Measurements from ENCODE around the gene PUS1. TPM values are rescaled to one million over a fixed set of nuclear protein-coding genes. Genes with fewer than 3 reads are reported as not detected.
"Not testable (repeated sequence)": the region's sequence is repeated elsewhere in the genome, so short reads cannot be mapped to it uniquely, and the experiment has no call there.

PUS1 gene
- total RNA-seq, 2 experiments from 2014 or later, result 43.5 to 78.3 TPM

- ChIA-PET POLR2A (no interaction called here), CTCF (ENCODE audit: unreplicated experiment) (no interaction called here)
- H3K9me3 ChIP-seq (ENCODE audit: low read length), result no peaks in the 10 kb centered on the region
- TF ChIP-seq EZH2phosphoT487 (IDR thresholded peaks at IDR 0.05; ENCODE audit: borderline replicate concordance, low read depth, low read length), result no peak
- no peak for TF ChIP-seq CTCF (conservative IDR thresholded peaks at IDR 0.05; ENCODE audit: low read length)
- H3K4me3 ChIP-seq (ENCODE audit: low read depth, low read length, poor library complexity, severe bottlenecking), result no peak overlapping the region
- no peak overlapping the region for H2AFZ ChIP-seq (ENCODE audit: low read length)
- intact Hi-C loops (cut with micrococcal nuclease; ENCODE audit: unreplicated experiment), result no loop called here
- H3K4me1 ChIP-seq (ENCODE audit: insufficient read depth, low read length, poor library complexity, severe bottlenecking), result no peaks in the 10 kb centered on the region
- no peak overlapping the region for H3K27ac ChIP-seq (ENCODE audit: low read depth, low read length, poor library complexity, severe bottlenecking)
- H3K36me3 ChIP-seq (ENCODE audit: insufficient read depth, low read length), result no peaks in the 10 kb centered on the region
- no peak overlapping the region for H3K4me2 ChIP-seq (ENCODE audit: low read length)
- DNase-seq (ENCODE audit: low spot score), result no peak
- no peaks in the 10 kb centered on the region for H4K20me1 ChIP-seq (ENCODE audit: insufficient read depth, low read length)
- BruUV-seq (replicated peaks), result no TSS peak
- no peaks in the 10 kb centered on the region for H3K9me2 ChIP-seq (ENCODE audit: insufficient read depth, low read length)
- H3K79me2 ChIP-seq (ENCODE audit: insufficient read depth, low read depth, low read length), result no peaks in the 10 kb centered on the region
Observed at GRCh38 chr12:131883521-131883900, 45.6 kb upstream of the PUS1 start.

- H4K20me1 ChIP-seq (ENCODE audit: insufficient read depth, low read length); BruUV-seq (replicated peaks); H3K4me2 ChIP-seq (ENCODE audit: low read length); H3K79me2 ChIP-seq (ENCODE audit: insufficient read depth, low read depth, low read length); H2AFZ ChIP-seq (ENCODE audit: low read length); H3K4me1 ChIP-seq (ENCODE audit: insufficient read depth, low read length, poor library complexity, severe bottlenecking); H3K27ac ChIP-seq (ENCODE audit: low read depth, low read length, poor library complexity, severe bottlenecking); CTCF ChIA-PET (ENCODE audit: unreplicated experiment); DNase-seq (ENCODE audit: low spot score); H3K4me3 ChIP-seq (ENCODE audit: low read depth, low read length, poor library complexity, severe bottlenecking); intact Hi-C loops (cut with micrococcal nuclease; ENCODE audit: unreplicated experiment); H3K36me3 ChIP-seq (ENCODE audit: insufficient read depth, low read length); H3K9me2 ChIP-seq (ENCODE audit: insufficient read depth, low read length); H3K9me3 ChIP-seq (ENCODE audit: low read length); POLR2A ChIA-PET: not testable (repeated sequence)
Observed at GRCh38 chr12:131885076-131885475, 44.0 kb upstream of the PUS1 start.

- Histone ChIP-seq H3K4me2 (ENCODE audit: low read length) (no peak overlapping the region), H3K4me1 (ENCODE audit: insufficient read depth, low read length, poor library complexity, severe bottlenecking) (no peaks in the 10 kb centered on the region), H2AFZ (ENCODE audit: low read length) (no peak overlapping the region), H4K20me1 (ENCODE audit: insufficient read depth, low read length) (no peaks in the 10 kb centered on the region), H3K36me3 (ENCODE audit: insufficient read depth, low read length) (no peaks in the 10 kb centered on the region), H3K27ac (ENCODE audit: low read depth, low read length, poor library complexity, severe bottlenecking) (no peak overlapping the region), H3K9me3 (ENCODE audit: low read length) (no peaks in the 10 kb centered on the region), H3K79me2 (ENCODE audit: insufficient read depth, low read depth, low read length) (no peaks in the 10 kb centered on the region), H3K4me3 (ENCODE audit: low read depth, low read length, poor library complexity, severe bottlenecking) (no peak overlapping the region), H3K9me2 (ENCODE audit: insufficient read depth, low read length) (no peaks in the 10 kb centered on the region)
- BruUV-seq (replicated peaks), result no TSS peak
- CTCF ChIA-PET (ENCODE audit: unreplicated experiment), result no interaction called here
- TF ChIP-seq CTCF (conservative IDR thresholded peaks at IDR 0.05; ENCODE audit: low read length), result no peak
- DNase-seq (ENCODE audit: low spot score), result no peak
- POLR2A ChIA-PET, result no interaction called here
- intact Hi-C loops (cut with micrococcal nuclease; ENCODE audit: unreplicated experiment), result no loop called here
Observed at GRCh38 chr12:131885543-131886057, 43.5 kb upstream of the PUS1 start.

- BruUV-seq (replicated peaks); DNase-seq (ENCODE audit: low spot score); H3K9me3 ChIP-seq (ENCODE audit: low read length); H2AFZ ChIP-seq (ENCODE audit: low read length); H3K9me2 ChIP-seq (ENCODE audit: insufficient read depth, low read length); intact Hi-C loops (cut with micrococcal nuclease; ENCODE audit: unreplicated experiment); H3K4me3 ChIP-seq (ENCODE audit: low read depth, low read length, poor library complexity, severe bottlenecking); H3K27ac ChIP-seq (ENCODE audit: low read depth, low read length, poor library complexity, severe bottlenecking); CTCF ChIA-PET (ENCODE audit: unreplicated experiment); H3K4me2 ChIP-seq (ENCODE audit: low read length); H3K79me2 ChIP-seq (ENCODE audit: insufficient read depth, low read depth, low read length); H4K20me1 ChIP-seq (ENCODE audit: insufficient read depth, low read length); H3K36me3 ChIP-seq (ENCODE audit: insufficient read depth, low read length): not testable (repeated sequence)
- POLR2A ChIA-PET, result interaction anchor here (0.6 kb wide), 1 partner anchor 994 kb away, joined by 3 read pairs; no protein-coding TSS in a partner anchor
- peaks cover 13% of the 10 kb centered on the region for H3K4me1 ChIP-seq (ENCODE audit: insufficient read depth, low read length, poor library complexity, severe bottlenecking)
Observed at GRCh38 chr12:131891722-131892121, 37.4 kb upstream of the PUS1 start.
